Mesendoderm (in vitro differentiated cells): Measurements from ENCODE around the gene ENOX2.

ENCODE experiments used
- DNase-seq: peaks from one replicate; pipeline ENCODE4 v3.0.0; 2013
- H2AK5ac ChIP-seq: 2 replicates; pipeline ENCODE4 v1.6.1; 2013; ENCODE audit warnings: low read length, inconsistent platforms
- H2BK120ac ChIP-seq: 2 replicates; pipeline ENCODE4 v1.6.1; 2013; ENCODE audit warnings: low read depth, mild to moderate bottlenecking, low read length, moderate library complexity, mixed read lengths
- H2BK15ac ChIP-seq: replicated peaks from 2 replicates; pipeline ENCODE4 v1.6.1; 2013; ENCODE audit warnings: low read depth, mild to moderate bottlenecking, moderate library complexity
- H2BK5ac ChIP-seq: 2 replicates; pipeline ENCODE4 v1.6.1; 2013; ENCODE audit warnings: low read length, inconsistent platforms
- H3K18ac ChIP-seq: 2 replicates; pipeline ENCODE4 v1.6.1; 2013; ENCODE audit warnings: mild to moderate bottlenecking, low read length, mixed read lengths
- H3K23ac ChIP-seq: one replicate; pipeline ENCODE4 v1.6.1; 2013; ENCODE audit warnings: low read length
- H3K27ac ChIP-seq: 2 replicates; pipeline ENCODE4 v1.5.1; 2013; ENCODE audit warnings: low read depth, mild to moderate bottlenecking, inconsistent platforms, low read length, moderate library complexity
- H3K27me3 ChIP-seq: 2 replicates; pipeline ENCODE4 v1.6.1; 2013; ENCODE audit warnings: low read length, control low read depth, mild to moderate bottlenecking, inconsistent platforms; ENCODE audit not compliant: insufficient read depth, poor library complexity
- H3K36me3 ChIP-seq: 2 replicates; pipeline ENCODE4 v1.6.1; 2013; ENCODE audit warnings: low read length, inconsistent platforms; ENCODE audit not compliant: control insufficient read depth, insufficient read depth
- H3K4ac ChIP-seq: one replicate; pipeline ENCODE4 v1.6.1; 2013; ENCODE audit warnings: low read depth, mild to moderate bottlenecking, low read length, moderate library complexity
- H3K4me1 ChIP-seq: 2 replicates; pipeline ENCODE4 v1.6.1; 2013; ENCODE audit warnings: low read depth, low read length, inconsistent platforms; ENCODE audit not compliant: control insufficient read depth
- H3K4me2 ChIP-seq: 2 replicates; pipeline ENCODE4 v1.6.1; 2013; ENCODE audit warnings: low read length
- H3K4me3 ChIP-seq: 2 replicates; pipeline ENCODE4 v1.5.1; 2013; ENCODE audit warnings: mild to moderate bottlenecking, low read length
- H3K56ac ChIP-seq: one replicate; pipeline ENCODE4 v1.6.1; 2013; ENCODE audit warnings: low read length
- H3K79me1 ChIP-seq: 2 replicates; pipeline ENCODE4 v1.6.1; 2013; ENCODE audit warnings: low read length, inconsistent platforms
- H3K79me2 ChIP-seq: 2 replicates; pipeline ENCODE4 v1.6.1; 2013; ENCODE audit warnings: mild to moderate bottlenecking, low read length; ENCODE audit not compliant: control insufficient read depth, insufficient read depth
- H3K9ac ChIP-seq: 2 replicates; pipeline ENCODE4 v1.6.1; 2013; ENCODE audit warnings: low read length, inconsistent platforms
- H4K5ac ChIP-seq: one replicate; pipeline ENCODE4 v1.6.1; 2013; ENCODE audit warnings: low read length
- H4K8ac ChIP-seq: one replicate; pipeline ENCODE4 v1.6.1; 2013; ENCODE audit warnings: low read depth, mild to moderate bottlenecking, control low read depth, low read length, moderate library complexity
- whole genome bisulfite sequencing: extraction: QIAGEN DNeasy Blood & Tissue Kit; methylation state at CpG from one replicate; pipeline ENCODE4 v1.1.7; 2013; ENCODE audit warnings: low lambda C conversion rate, missing lambda C conversion rate; ENCODE audit not compliant: insufficient coverage; ENCODE audit errors: extremely low coverage; 5-methylcytosine and 5-hydroxymethylcytosine counted together

ENOX2 gene

GRCh38 chrX:130626521-130626920 lies 276.5 kb downstream of the ENOX2 start:
- Histone ChIP-seq H3K18ac (no peak overlapping the region), H3K27ac (no peak overlapping the region), H3K27me3 (no peaks in the 10 kb centered on the region), H2BK15ac (no peak overlapping the region), H4K8ac (no peak overlapping the region), H3K79me1 (no peaks in the 10 kb centered on the region), H3K9ac (no peak overlapping the region), H3K4me3 (no peak overlapping the region), H3K36me3 (no peaks in the 10 kb centered on the region), H3K56ac (no peak overlapping the region), H2BK120ac (no peak overlapping the region), H2BK5ac (no peak overlapping the region), H3K4ac (no peak overlapping the region), H3K4me1 (no peaks in the 10 kb centered on the region), H3K4me2 (no peak overlapping the region), H4K5ac (no peak overlapping the region), H3K23ac (no peak overlapping the region), H2AK5ac (no peak overlapping the region), H3K79me2 (no peaks in the 10 kb centered on the region)
- DNase-seq, result no peak

GRCh38 chrX:130625386-130625785 lies 277.6 kb downstream of the ENOX2 start:
- no peak overlapping the region for H3K4me2 ChIP-seq
- H3K4me1 ChIP-seq, result no peaks in the 10 kb centered on the region
- no peak overlapping the region for H2BK120ac ChIP-seq
- no peak overlapping the region for H2AK5ac ChIP-seq
- no peak overlapping the region for H4K5ac ChIP-seq
- H3K9ac ChIP-seq, result no peak overlapping the region
- no peaks in the 10 kb centered on the region for H3K79me2 ChIP-seq
- no peak overlapping the region for H3K18ac ChIP-seq
- H2BK15ac ChIP-seq, result no peak overlapping the region
- H3K23ac ChIP-seq, result no peak overlapping the region
- no peak overlapping the region for H4K8ac ChIP-seq
- no peaks in the 10 kb centered on the region for H3K36me3 ChIP-seq
- no peak overlapping the region for H2BK5ac ChIP-seq
- no peaks in the 10 kb centered on the region for H3K27me3 ChIP-seq
- no CpG with 5 or more reads among the region's 6 CpGs for WGBS
- no peak overlapping the region for H3K4me3 ChIP-seq
- H3K56ac ChIP-seq, result no peak overlapping the region
- H3K27ac ChIP-seq, result no peak overlapping the region
- no peak for DNase-seq
- H3K4ac ChIP-seq, result no peak overlapping the region
- H3K79me1 ChIP-seq, result no peaks in the 10 kb centered on the region

DNA sequence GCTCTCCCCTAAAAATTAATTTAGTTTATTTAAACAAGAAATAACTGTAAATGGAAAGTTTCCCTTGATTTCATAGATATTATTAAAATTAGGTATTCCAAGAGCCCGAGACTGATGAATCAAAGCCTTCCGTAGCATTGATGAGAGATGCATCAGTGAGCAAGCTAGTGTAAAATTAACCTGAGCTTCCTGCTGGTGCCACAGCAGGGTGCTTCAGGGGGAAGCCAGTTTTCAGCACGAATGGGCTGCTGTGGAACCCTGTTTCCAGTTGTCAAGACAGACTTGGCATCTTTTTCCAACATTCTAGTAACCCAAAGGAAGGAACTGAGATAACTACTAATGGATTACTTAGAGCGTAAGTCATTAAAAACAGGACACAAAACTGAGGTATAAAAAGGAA lies 279.5 kb downstream of the ENOX2 start:
- Histone ChIP-seq H2BK120ac (no peak overlapping the region), H3K23ac (no peak overlapping the region), H3K79me1 (no peaks in the 10 kb centered on the region), H2BK5ac (no peak overlapping the region), H3K4ac (no peak overlapping the region), H3K9ac (no peak overlapping the region), H3K27ac (no peak overlapping the region), H2AK5ac (no peak overlapping the region), H3K4me1 (no peaks in the 10 kb centered on the region), H3K56ac (no peak overlapping the region), H3K4me3 (no peak overlapping the region), H3K79me2 (no peaks in the 10 kb centered on the region), H3K18ac (no peak overlapping the region), H4K8ac (no peak overlapping the region), H4K5ac (no peak overlapping the region), H3K36me3 (no peaks in the 10 kb centered on the region), H2BK15ac (no peak overlapping the region), H3K27me3 (no peaks in the 10 kb centered on the region), H3K4me2 (no peak overlapping the region)
- DNase-seq, result no peak
- no CpG with 5 or more reads among the region's 4 CpGs for WGBS

DNA sequence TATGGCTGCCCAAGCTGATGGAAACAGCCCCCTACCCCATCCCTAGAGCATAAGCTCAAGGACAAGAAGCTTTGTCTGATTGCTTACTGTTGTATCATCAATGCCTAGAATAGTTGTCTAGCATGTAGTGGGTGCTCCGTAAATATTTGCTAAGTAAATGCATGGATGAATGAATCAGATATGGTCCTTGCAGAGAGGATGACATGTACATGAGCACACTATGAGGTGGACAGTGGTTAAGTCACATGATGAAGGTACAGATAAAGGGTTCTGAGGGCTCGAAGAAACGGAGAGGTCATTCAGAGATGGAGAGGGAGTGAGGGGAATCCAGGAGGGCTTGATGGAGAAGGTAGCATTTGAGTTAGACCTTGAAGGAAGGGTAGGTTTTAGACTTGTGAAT lies 287.1 kb downstream of the ENOX2 start:
- WGBS, result no CpG with 5 or more reads among the region's 3 CpGs
- no peak overlapping the region for H3K56ac ChIP-seq
- no peaks in the 10 kb centered on the region for H3K4me1 ChIP-seq
- no peak overlapping the region for H3K4ac ChIP-seq
- no peak overlapping the region for H3K4me3 ChIP-seq
- H2BK5ac ChIP-seq, result no peak overlapping the region
- H3K79me1 ChIP-seq, result no peaks in the 10 kb centered on the region
- H2BK120ac ChIP-seq, result no peak overlapping the region
- H4K5ac ChIP-seq, result no peak overlapping the region
- H3K27ac ChIP-seq, result no peak overlapping the region
- no peaks in the 10 kb centered on the region for H3K27me3 ChIP-seq
- no peak overlapping the region for H2AK5ac ChIP-seq
- H4K8ac ChIP-seq, result no peak overlapping the region
- H2BK15ac ChIP-seq, result no peak overlapping the region
- H3K23ac ChIP-seq, result no peak overlapping the region
- no peak overlapping the region for H3K18ac ChIP-seq
- no peak overlapping the region for H3K4me2 ChIP-seq
- no peaks in the 10 kb centered on the region for H3K79me2 ChIP-seq
- H3K9ac ChIP-seq, result no peak overlapping the region
- DNase-seq, result no peak
- no peaks in the 10 kb centered on the region for H3K36me3 ChIP-seq

DNA sequence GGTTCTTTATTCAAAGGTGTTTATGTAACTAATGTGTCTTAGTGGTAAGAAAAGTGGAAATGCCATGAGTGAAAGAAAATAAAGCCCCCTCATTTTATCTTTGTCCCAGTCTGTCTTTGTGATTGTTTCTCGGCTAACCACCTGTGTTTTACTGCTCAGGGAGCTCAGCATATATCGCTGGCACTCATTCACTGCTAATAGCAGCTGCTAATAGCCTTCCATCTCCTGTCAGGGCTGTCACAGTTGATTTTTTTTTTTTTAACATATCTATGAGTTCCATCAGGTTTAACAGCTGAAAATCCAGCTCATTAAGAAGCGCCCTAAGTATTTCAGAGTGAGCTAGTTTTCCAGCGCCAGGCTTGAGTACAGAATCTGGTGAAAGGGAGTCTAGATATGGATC lies 295.6 kb downstream of the ENOX2 start:
- no peak overlapping the region for H3K27ac ChIP-seq
- no peak overlapping the region for H3K4me3 ChIP-seq

GRCh38 chrX:130606425-130606824 lies 296.6 kb downstream of the ENOX2 start:
- Histone ChIP-seq H2AK5ac (no peak overlapping the region), H2BK15ac (no peak overlapping the region), H3K4ac (no peak overlapping the region), H3K27me3 (no peaks in the 10 kb centered on the region), H3K79me2 (no peaks in the 10 kb centered on the region), H3K4me2 (no peak overlapping the region), H3K23ac (no peak overlapping the region), H3K79me1 (no peaks in the 10 kb centered on the region), H2BK120ac (no peak overlapping the region), H3K18ac (no peak overlapping the region), H4K8ac (no peak overlapping the region), H2BK5ac (no peak overlapping the region), H3K36me3 (no peaks in the 10 kb centered on the region), H3K9ac (no peak overlapping the region), H4K5ac (no peak overlapping the region), H3K4me1 (no peaks in the 10 kb centered on the region), H3K56ac (no peak overlapping the region), H3K27ac (no peak overlapping the region), H3K4me3 (no peak overlapping the region)
- no CpG with 5 or more reads among the region's 4 CpGs for WGBS
- DNase-seq, result no peak

More for the DNA sequence above, 295.6 kb downstream of the ENOX2 start:
- H2AK5ac ChIP-seq, result no peak overlapping the region
- no peaks in the 10 kb centered on the region for H3K79me1 ChIP-seq
- no peak overlapping the region for H4K5ac ChIP-seq
- no peak overlapping the region for H3K18ac ChIP-seq
- no peak overlapping the region for H3K9ac ChIP-seq
- no peak overlapping the region for H2BK5ac ChIP-seq
- no peaks in the 10 kb centered on the region for H3K27me3 ChIP-seq
- no CpG with 5 or more reads among the region's 4 CpGs for WGBS
- no peak overlapping the region for H3K4me2 ChIP-seq
- H3K4me1 ChIP-seq, result no peaks in the 10 kb centered on the region
- DNase-seq, result no peak
- no peak overlapping the region for H4K8ac ChIP-seq
- H3K36me3 ChIP-seq, result no peaks in the 10 kb centered on the region
- no peak overlapping the region for H3K56ac ChIP-seq
- no peak overlapping the region for H3K23ac ChIP-seq
- H3K4ac ChIP-seq, result no peak overlapping the region
- no peaks in the 10 kb centered on the region for H3K79me2 ChIP-seq
- H2BK15ac ChIP-seq, result no peak overlapping the region
- H2BK120ac ChIP-seq, result no peak overlapping the region
